KMS-11 (cell line): ENCODE data around the gene ARHGAP24.

ENCODE experiments used
- H2AFZ ChIP-seq: fragments of 200-600 bp; sonication (generic); 2 replicates; pipeline ENCODE4 v1.6.1; 2016; ENCODE audit warnings: antibody characterized with exemption, mixed run types, low read depth
- H3K27ac ChIP-seq: fragments of 200-600 bp; sonication (generic); 2 replicates; pipeline ENCODE4 v1.6.1; 2016; ENCODE audit warnings: mild to moderate bottlenecking, mixed run types
- H3K27me3 ChIP-seq: fragments of 200-600 bp; sonication (generic); 2 replicates; pipeline ENCODE4 v1.6.1; 2017; ENCODE audit warnings: mild to moderate bottlenecking, low read depth, mixed run types, moderate library complexity; ENCODE audit not compliant: insufficient read depth
- H3K36me3 ChIP-seq: fragments of 200-600 bp; sonication (generic); 2 replicates; pipeline ENCODE4 v1.6.1; 2017; ENCODE audit warnings: mild to moderate bottlenecking, mixed run types; ENCODE audit not compliant: insufficient read depth
- H3K4me1 ChIP-seq: fragments of 200-600 bp; sonication (generic); 2 replicates; pipeline ENCODE4 v1.6.1; 2016; ENCODE audit warnings: mild to moderate bottlenecking, low read depth, mixed run types; ENCODE audit not compliant: poor library complexity, severe bottlenecking
- H3K4me2 ChIP-seq: fragments of 200-600 bp; sonication (generic); 2 replicates; pipeline ENCODE4 v1.7.0; 2016; ENCODE audit warnings: mild to moderate bottlenecking, mixed run types
- H3K4me3 ChIP-seq: fragments of 200-600 bp; sonication (generic); IDR thresholded peaks from 2 replicates; pipeline ENCODE4 v1.6.1; 2017; ENCODE audit warnings: low read depth, low read length, mixed read lengths; ENCODE audit not compliant: insufficient read depth
- H3K79me2 ChIP-seq: fragments of 200-600 bp; sonication (generic); 2 replicates; pipeline ENCODE4 v1.6.1; 2016; ENCODE audit warnings: low read depth, mixed run types; ENCODE audit not compliant: insufficient read depth
- H3K9ac ChIP-seq: fragments of 200-600 bp; sonication (generic); 2 replicates; pipeline ENCODE4 v1.6.1; 2016; ENCODE audit warnings: mild to moderate bottlenecking, mixed run types
- H4K20me1 ChIP-seq: fragments of 200-600 bp; sonication (generic); 2 replicates; pipeline ENCODE4 v1.6.1; 2016; ENCODE audit warnings: mild to moderate bottlenecking, mixed run types; ENCODE audit not compliant: insufficient read depth
- CTCF ChIP-seq: fragments of 200-600 bp; sonication (generic); conservative IDR thresholded peaks from 2 replicates; pipeline ENCODE4 v1.6.1; 2017; ENCODE audit warnings: low read depth, mild to moderate bottlenecking, antibody characterized with exemption, low read length, moderate library complexity, mixed read lengths

Gene ARHGAP24

GRCh38 chr4:85793233-85793585 is 318.3 kb downstream of the ARHGAP24 start:
- no peak overlapping the region for H3K4me3 ChIP-seq
- no peak overlapping the region for H3K9ac ChIP-seq
- H4K20me1 ChIP-seq = no peaks in the 10 kb centered on the region
- H3K4me2 ChIP-seq = no peak overlapping the region
- H2AFZ ChIP-seq = no peak overlapping the region
- H3K79me2 ChIP-seq = no peaks in the 10 kb centered on the region
- TF ChIP-seq CTCF = no peak
- H3K27ac ChIP-seq = no peak overlapping the region
- H3K27me3 ChIP-seq = no peaks in the 10 kb centered on the region
- H3K4me1 ChIP-seq = no peaks in the 10 kb centered on the region
- H3K36me3 ChIP-seq = no peaks in the 10 kb centered on the region

- Histone ChIP-seq H4K20me1 (no peaks in the 10 kb centered on the region), H3K79me2 (no peaks in the 10 kb centered on the region), H3K36me3 (no peaks in the 10 kb centered on the region), H3K9ac (no peak overlapping the region), H3K4me1 (no peaks in the 10 kb centered on the region), H3K4me2 (no peak overlapping the region), H3K4me3 (no peak overlapping the region), H3K27me3 (no peaks in the 10 kb centered on the region), H2AFZ (no peak overlapping the region), H3K27ac (no peak overlapping the region)
- no peak for TF ChIP-seq CTCF
Observed at GRCh38 chr4:85798012-85798770, 323.2 kb downstream of the ARHGAP24 start.

GRCh38 chr4:85803856-85804255 is 328.9 kb downstream of the ARHGAP24 start:
- TF ChIP-seq CTCF = no peak
- Histone ChIP-seq H3K36me3 (no peaks in the 10 kb centered on the region), H4K20me1 (no peaks in the 10 kb centered on the region), H3K4me2 (no peak overlapping the region), H3K4me1 (peaks cover 5% of the 10 kb centered on the region), H3K9ac (no peak overlapping the region), H2AFZ (no peak overlapping the region), H3K4me3 (no peak overlapping the region), H3K27me3 (no peaks in the 10 kb centered on the region), H3K79me2 (no peaks in the 10 kb centered on the region), H3K27ac (no peak overlapping the region)

GRCh38 chr4:85805891-85806290 is 330.9 kb downstream of the ARHGAP24 start:
- Histone ChIP-seq H3K79me2 (no peaks in the 10 kb centered on the region), H3K9ac (no peak overlapping the region), H3K36me3 (no peaks in the 10 kb centered on the region), H3K4me2 (no peak overlapping the region), H3K4me3 (no peak overlapping the region), H3K4me1 (peaks cover 5% of the 10 kb centered on the region), H4K20me1 (no peaks in the 10 kb centered on the region), H2AFZ (no peak overlapping the region), H3K27ac (no peak overlapping the region), H3K27me3 (no peaks in the 10 kb centered on the region)
- no peak for TF ChIP-seq CTCF
